Kidney epithelial cell (primary cell): ENCODE data around the gene GABBR2. TPM values are rescaled to one million over a fixed set of nuclear protein-coding genes. Genes with fewer than 3 reads are reported as not detected.

Experiments used
- DNase-seq: peaks from one replicate; pipeline ENCODE4 v3.0.0-alpha.2; 2010; ENCODE audit warnings: low read depth
- H3K27me3 ChIP-seq: 2 replicates; pipeline ENCODE4 v1.6.0; 2011; ENCODE audit warnings: low read length; ENCODE audit not compliant: control insufficient read depth, insufficient read depth
- H3K36me3 ChIP-seq: 2 replicates; pipeline ENCODE4 v1.5.1; 2011; ENCODE audit warnings: low read length; ENCODE audit not compliant: control insufficient read depth, insufficient read depth
- H3K4me3 ChIP-seq: 2 replicates; pipeline ENCODE4 v1.5.1; 2011; ENCODE audit warnings: low read depth, mild to moderate bottlenecking, control low read depth, low read length
- total RNA-seq: library from RNA; depleted of rRNA; stranded (reverse); fragments of >200 nt; gene quantifications from 2 replicates; pipeline ENCODE4 v1.2.3, GENCODE V29; 2015
- TF ChIP-seq, protein P1 (sequence below): IDR thresholded peaks from 2 replicates; pipeline ENCODE4 v1.5.1; 2011; ENCODE audit warnings: mild to moderate bottlenecking, moderate library complexity, low read length, control low read depth, inconsistent platforms; ENCODE audit not compliant: insufficient read depth, poor library complexity, severe bottlenecking

GABBR2 gene
- total RNA-seq, 1 donor from 2014 or later, result 10.8 TPM

DNA sequence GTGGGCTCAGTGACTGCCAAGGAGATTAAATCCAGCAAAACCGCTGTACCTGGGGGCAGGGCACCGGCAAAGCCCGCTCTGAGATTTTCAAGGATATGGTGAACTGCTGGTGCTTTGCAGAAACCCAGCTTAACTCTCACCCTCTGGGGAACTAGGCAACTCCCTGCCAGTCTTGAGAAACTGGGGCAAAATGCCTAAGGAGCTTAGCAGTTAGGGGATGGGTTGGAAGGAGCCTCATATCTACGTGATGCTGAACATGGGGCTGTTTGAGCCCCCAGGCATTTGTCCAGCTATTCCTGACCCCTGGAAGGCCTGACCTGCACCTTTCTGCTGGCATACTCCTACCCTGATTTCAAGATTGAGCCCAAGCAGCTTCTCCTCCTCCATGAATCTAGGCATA is 344.6 kb downstream of the GABBR2 start:
- Histone ChIP-seq H3K36me3 (no peaks in the 10 kb centered on the region), H3K27me3 (no peaks in the 10 kb centered on the region), H3K4me3 (no peak overlapping the region)
- no peak for DNase-seq
- TF ChIP-seq, protein P1, sequence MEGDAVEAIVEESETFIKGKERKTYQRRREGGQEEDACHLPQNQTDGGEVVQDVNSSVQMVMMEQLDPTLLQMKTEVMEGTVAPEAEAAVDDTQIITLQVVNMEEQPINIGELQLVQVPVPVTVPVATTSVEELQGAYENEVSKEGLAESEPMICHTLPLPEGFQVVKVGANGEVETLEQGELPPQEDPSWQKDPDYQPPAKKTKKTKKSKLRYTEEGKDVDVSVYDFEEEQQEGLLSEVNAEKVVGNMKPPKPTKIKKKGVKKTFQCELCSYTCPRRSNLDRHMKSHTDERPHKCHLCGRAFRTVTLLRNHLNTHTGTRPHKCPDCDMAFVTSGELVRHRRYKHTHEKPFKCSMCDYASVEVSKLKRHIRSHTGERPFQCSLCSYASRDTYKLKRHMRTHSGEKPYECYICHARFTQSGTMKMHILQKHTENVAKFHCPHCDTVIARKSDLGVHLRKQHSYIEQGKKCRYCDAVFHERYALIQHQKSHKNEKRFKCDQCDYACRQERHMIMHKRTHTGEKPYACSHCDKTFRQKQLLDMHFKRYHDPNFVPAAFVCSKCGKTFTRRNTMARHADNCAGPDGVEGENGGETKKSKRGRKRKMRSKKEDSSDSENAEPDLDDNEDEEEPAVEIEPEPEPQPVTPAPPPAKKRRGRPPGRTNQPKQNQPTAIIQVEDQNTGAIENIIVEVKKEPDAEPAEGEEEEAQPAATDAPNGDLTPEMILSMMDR, result no peak

GRCh38 chr9:98363644-98364043 is 345.1 kb downstream of the GABBR2 start:
- no peaks in the 10 kb centered on the region for H3K27me3 ChIP-seq
- DNase-seq, result no peak
- TF ChIP-seq, protein P1, result no peak
- no peaks in the 10 kb centered on the region for H3K36me3 ChIP-seq
- H3K4me3 ChIP-seq, result no peak overlapping the region

DNA sequence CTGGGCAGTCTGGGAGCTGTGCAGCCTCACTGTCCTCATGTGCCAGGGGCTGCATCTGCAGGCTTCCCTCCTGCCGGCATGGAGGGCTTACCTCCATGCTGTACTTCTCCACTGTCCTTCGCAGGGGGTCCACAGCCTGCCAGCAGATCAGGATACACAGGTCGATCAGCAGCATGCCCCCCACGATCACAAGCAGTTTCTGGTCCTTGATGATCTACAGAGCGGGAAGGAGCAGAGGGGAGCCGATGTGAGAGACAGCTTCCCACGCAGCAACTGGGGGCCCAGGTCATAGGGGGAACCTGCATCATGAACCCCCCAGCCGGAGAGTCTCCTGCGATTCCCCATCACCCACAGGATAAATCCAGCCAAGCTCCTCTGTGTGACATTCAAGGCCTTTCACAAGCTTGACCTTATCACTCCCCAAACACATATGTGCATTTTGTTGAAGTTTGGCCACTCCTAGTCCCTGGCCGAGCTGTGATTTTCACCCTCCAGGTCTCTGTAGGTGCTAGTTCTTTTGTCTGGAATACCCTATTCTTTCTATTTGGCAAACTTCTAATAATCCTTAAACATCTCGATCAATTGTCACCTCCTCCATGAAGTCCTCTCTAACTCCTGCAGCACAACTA is 346.0 kb downstream of the GABBR2 start:
- H3K36me3 ChIP-seq, result no peaks in the 10 kb centered on the region
- DNase-seq, result no peak
- no peaks in the 10 kb centered on the region for H3K27me3 ChIP-seq
- TF ChIP-seq, protein P1, result no peak
- no peak overlapping the region for H3K4me3 ChIP-seq

DNA sequence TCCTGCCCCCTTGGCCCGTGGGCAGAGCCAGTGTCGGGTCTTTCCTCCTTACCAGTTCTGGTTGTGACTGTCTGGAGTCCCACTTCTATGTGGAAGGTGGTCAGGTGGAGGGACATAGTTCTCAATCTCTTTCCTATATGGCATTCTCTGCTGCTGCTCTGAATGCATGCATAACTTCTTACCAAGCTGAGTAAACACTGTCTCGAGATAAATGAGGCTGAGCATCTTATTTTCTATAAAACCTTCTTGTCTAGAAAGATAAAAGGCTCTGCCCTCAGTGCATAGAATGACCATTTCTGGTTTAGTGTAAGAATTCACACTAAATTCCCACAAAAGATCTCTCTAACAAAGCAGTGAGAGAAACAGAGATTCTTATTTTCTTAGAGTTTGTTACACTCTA is 347.1 kb downstream of the GABBR2 start:
- Histone ChIP-seq H3K36me3 (no peaks in the 10 kb centered on the region), H3K27me3 (no peaks in the 10 kb centered on the region), H3K4me3 (no peak overlapping the region)
- TF ChIP-seq, protein P1, result no peak
- no peak for DNase-seq

DNA sequence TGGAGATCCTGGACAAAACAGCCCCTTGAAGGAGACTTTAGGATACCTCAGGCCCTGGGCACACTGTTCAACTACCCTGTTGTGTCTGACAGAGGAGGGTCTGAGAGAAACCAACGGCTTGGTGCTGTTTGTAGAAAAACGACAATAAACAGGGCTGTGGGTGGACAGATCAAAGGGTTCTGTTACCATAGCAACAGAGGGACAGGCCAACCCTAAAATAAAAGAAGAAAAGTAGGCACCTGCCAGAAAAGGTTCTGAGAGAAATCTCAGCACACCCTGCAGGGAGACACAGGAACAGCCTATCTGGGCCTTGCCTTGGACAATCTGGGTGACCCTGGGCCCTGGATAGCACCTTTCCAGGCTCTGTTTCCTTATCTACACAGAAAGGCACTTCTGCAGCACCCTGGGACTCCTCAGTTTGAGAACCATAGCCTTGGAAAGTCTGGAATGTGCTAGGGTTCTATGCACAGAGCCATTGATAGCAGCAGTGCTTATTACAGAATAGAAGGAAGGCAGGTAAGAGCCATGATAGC is 348.5 kb downstream of the GABBR2 start:
- TF ChIP-seq, protein P1, result no peak
- Histone ChIP-seq H3K27me3 (no peaks in the 10 kb centered on the region), H3K4me3 (no peak overlapping the region), H3K36me3 (no peaks in the 10 kb centered on the region)
- DNase-seq, result no peak

- Histone ChIP-seq H3K36me3 (no peaks in the 10 kb centered on the region), H3K27me3 (no peaks in the 10 kb centered on the region), H3K4me3 (no peak overlapping the region)
- no peak for DNase-seq
- TF ChIP-seq, protein P1, result no peak
These were observed 349.2 kb downstream of the GABBR2 start for GRCh38 chr9:98359569-98359968.
